PC-3 (cell line): ENCODE measurements around the gene TBC1D13. TPM values are rescaled to one million over a fixed set of nuclear protein-coding genes. Genes with fewer than 3 reads are reported as not detected.

ENCODE experiments used
- ATAC-seq: fragments of 200-7000 bp; cut with Tn5 transposase; 2 replicates; pipeline ENCODE4 v1.9.1; 2020; ENCODE audit warnings: mild to moderate bottlenecking, moderate library complexity
- BruUV-seq: library from RNA; stranded (reverse); fragments of 400-500 nt; replicated peaks from 2 replicates; lab custom pipeline; 2021; lab: Mats Ljungman, UMichigan
- CTCF ChIA-PET: fragments of 300-600 bp; sonication (Branson Sonifier 250); formaldehyde crosslinking; loops from one replicate; lab custom pipeline; 2022; ENCODE audit warnings: antibody characterized with exemption; lab: Charles Lee
- POLR2A ChIA-PET: fragments of 300-600 bp; sonication (Branson Sonifier 250); formaldehyde crosslinking; loops from one replicate; lab custom pipeline; 2022; ENCODE audit warnings: antibody characterized with exemption; ENCODE audit not compliant: unreplicated experiment; lab: Charles Lee
- DNase-seq: peaks from one replicate; pipeline ENCODE4 v3.0.0-alpha.2; 2015
- H2AFZ ChIP-seq: fragments of 300-600 bp; sonication (generic); 2 replicates; pipeline ENCODE4 v1.6.0; 2016; ENCODE audit warnings: antibody characterized with exemption, low read length
- H3F3A ChIP-seq: fragments of 300-600 bp; sonication (generic); one replicate; pipeline ENCODE4 v1.6.0; 2017; ENCODE audit warnings: antibody characterized with exemption, low read length, control low read depth, mild to moderate bottlenecking; ENCODE audit not compliant: unreplicated experiment
- H3K27ac ChIP-seq: fragments of 300-600 bp; sonication (generic); 2 replicates; pipeline ENCODE4 v1.5.1; 2016; ENCODE audit warnings: mild to moderate bottlenecking, low read length
- H3K27me3 ChIP-seq: fragments of 300-600 bp; sonication (generic); 2 replicates; pipeline ENCODE4 v1.6.1; 2016; ENCODE audit warnings: low read length, mixed read lengths
- H3K36me3 ChIP-seq: fragments of 300-600 bp; sonication (generic); 2 replicates; pipeline ENCODE4 v1.6.1; 2016; ENCODE audit warnings: low read depth, mixed run types, low read length, mixed read lengths
- H3K4me1 ChIP-seq: fragments of 300-600 bp; sonication (generic); 2 replicates; pipeline ENCODE4 v1.5.1; 2016; ENCODE audit warnings: low read length; ENCODE audit not compliant: insufficient read depth
- H3K4me2 ChIP-seq: fragments of 300-600 bp; sonication (generic); 2 replicates; pipeline ENCODE4 v1.6.0; 2016; ENCODE audit warnings: low read length
- H3K4me3 ChIP-seq: fragments of 300-600 bp; sonication (generic); 2 replicates; pipeline ENCODE4 v1.5.1; 2016; ENCODE audit warnings: mild to moderate bottlenecking, low read length, mixed read lengths
- H3K79me2 ChIP-seq: fragments of 300-600 bp; sonication (generic); 2 replicates; pipeline ENCODE4 v1.6.1; 2017; ENCODE audit warnings: low read length, mixed read lengths
- H3K9ac ChIP-seq: fragments of 300-600 bp; sonication (generic); 2 replicates; pipeline ENCODE4 v1.6.0; 2016; ENCODE audit warnings: mild to moderate bottlenecking, low read length
- H3K9me2 ChIP-seq: fragments of 300-600 bp; sonication (generic); replicated peaks from 2 replicates; pipeline ENCODE4 v1.6.1; 2016; ENCODE audit warnings: mixed run types, low read length, mixed read lengths
- H3K9me3 ChIP-seq: fragments of 300-600 bp; sonication (generic); 2 replicates; pipeline ENCODE4 v1.6.1; 2016; ENCODE audit warnings: low read length, mixed read lengths
- H4K20me1 ChIP-seq: fragments of 300-600 bp; sonication (generic); 2 replicates; pipeline ENCODE4 v1.6.1; 2016; ENCODE audit warnings: low read length, mixed read lengths
- EZH2 ChIP-seq: fragments of 300-600 bp; sonication (generic); IDR thresholded peaks from one replicate; pipeline ENCODE4 v1.6.1; 2017; ENCODE audit warnings: antibody characterized with exemption, mild to moderate bottlenecking, low read length; ENCODE audit not compliant: unreplicated experiment
- EZH2phosphoT487 ChIP-seq: fragments of 300-600 bp; sonication (generic); IDR thresholded peaks from 2 replicates; pipeline ENCODE4 v1.6.1; 2018; ENCODE audit warnings: mild to moderate bottlenecking, antibody characterized with exemption, low read length, borderline replicate concordance
- intact Hi-C: fragments of 100-400 bp; cut with micrococcal nuclease; formaldehyde crosslinking; loops from 2 replicates; pipeline ENCODE4 v1.9.0; 2023
- total RNA-seq: library from RNA; depleted of rRNA; stranded (reverse); fragments of >200 nt; gene quantifications from 2 replicates; pipeline ENCODE4 v1.2.3, GENCODE V29; 2014
- TF ChIP-seq, protein P1 (sequence below): fragments of 300-600 bp; sonication (generic); conservative IDR thresholded peaks from 2 replicates; pipeline ENCODE4 v1.5.1; 2017; ENCODE audit warnings: antibody characterized with exemption, low read depth, mild to moderate bottlenecking, low read length

TBC1D13 gene
- total RNA-seq, 1 experiment from 2014 or later = 15.0 TPM

- ATAC-seq (no peak), DNase-seq (no peak)
- no peaks in the 10 kb centered on the region for H3K4me1 ChIP-seq
- CTCF ChIA-PET = interaction anchor here (0.6 kb wide), 1 partner anchor 9 kb away, joined by 3 read pairs; no protein-coding TSS in a partner anchor
- POLR2A ChIA-PET = no interaction called here
- intact Hi-C loops = no loop called here
- no peak overlapping the region for H3K9ac ChIP-seq
- no TSS peak for BruUV-seq
- no peak overlapping the region for H2AFZ ChIP-seq
- no peak overlapping the region for H3K4me3 ChIP-seq
- TF ChIP-seq, protein P1, sequence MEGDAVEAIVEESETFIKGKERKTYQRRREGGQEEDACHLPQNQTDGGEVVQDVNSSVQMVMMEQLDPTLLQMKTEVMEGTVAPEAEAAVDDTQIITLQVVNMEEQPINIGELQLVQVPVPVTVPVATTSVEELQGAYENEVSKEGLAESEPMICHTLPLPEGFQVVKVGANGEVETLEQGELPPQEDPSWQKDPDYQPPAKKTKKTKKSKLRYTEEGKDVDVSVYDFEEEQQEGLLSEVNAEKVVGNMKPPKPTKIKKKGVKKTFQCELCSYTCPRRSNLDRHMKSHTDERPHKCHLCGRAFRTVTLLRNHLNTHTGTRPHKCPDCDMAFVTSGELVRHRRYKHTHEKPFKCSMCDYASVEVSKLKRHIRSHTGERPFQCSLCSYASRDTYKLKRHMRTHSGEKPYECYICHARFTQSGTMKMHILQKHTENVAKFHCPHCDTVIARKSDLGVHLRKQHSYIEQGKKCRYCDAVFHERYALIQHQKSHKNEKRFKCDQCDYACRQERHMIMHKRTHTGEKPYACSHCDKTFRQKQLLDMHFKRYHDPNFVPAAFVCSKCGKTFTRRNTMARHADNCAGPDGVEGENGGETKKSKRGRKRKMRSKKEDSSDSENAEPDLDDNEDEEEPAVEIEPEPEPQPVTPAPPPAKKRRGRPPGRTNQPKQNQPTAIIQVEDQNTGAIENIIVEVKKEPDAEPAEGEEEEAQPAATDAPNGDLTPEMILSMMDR = no peak
- no peak for TF ChIP-seq EZH2phosphoT487
- no peak for TF ChIP-seq EZH2
- no peaks in the 10 kb centered on the region for H3K79me2 ChIP-seq
- no peaks in the 10 kb centered on the region for H3K27me3 ChIP-seq
- H3K9me2 ChIP-seq = no peaks in the 10 kb centered on the region
- no peak overlapping the region for H3K27ac ChIP-seq
- H3K9me3 ChIP-seq = no peaks in the 10 kb centered on the region
- no peaks in the 10 kb centered on the region for H4K20me1 ChIP-seq
- H3K36me3 ChIP-seq = no peaks in the 10 kb centered on the region
- H3K4me2 ChIP-seq = no peak overlapping the region
- H3F3A ChIP-seq = no peaks in the 10 kb centered on the region
Measured at GRCh38 chr9:128835246-128836210, 48.5 kb downstream of the TBC1D13 start.

DNA sequence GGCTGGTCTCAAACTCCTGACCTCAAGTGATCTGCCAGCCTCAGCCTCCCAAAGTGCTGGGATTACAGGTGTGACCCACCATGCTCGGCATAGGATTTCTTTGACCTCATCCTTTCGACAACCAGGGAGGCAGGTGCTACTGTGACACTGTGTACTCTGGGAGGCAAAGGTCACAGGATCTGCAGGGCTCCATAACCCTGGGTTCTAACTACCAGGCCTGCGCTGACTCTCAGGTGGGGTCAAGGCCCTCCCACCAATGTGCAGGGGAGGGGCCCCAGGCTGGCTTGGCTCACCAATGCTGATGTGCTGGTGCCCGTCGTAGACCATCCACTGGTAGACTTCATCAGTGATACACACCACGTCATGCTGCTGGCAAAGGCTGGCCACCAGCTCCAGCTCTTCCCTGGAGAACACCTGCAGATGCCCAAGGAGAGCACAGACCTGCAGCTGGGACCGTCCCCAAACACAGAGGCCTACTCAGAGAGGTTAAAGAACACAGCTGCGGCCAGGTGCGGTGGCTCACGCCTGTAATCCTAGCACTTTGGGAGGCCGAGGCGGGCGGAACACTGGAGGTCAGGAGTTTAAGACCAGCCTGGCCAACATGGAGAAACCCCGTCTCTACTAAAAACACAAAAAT is 49.6 kb downstream of the TBC1D13 start:
- ChIA-PET CTCF (no interaction called here), POLR2A (no interaction called here)
- Histone ChIP-seq H4K20me1 (no peaks in the 10 kb centered on the region), H3K36me3 (no peaks in the 10 kb centered on the region), H3F3A (no peaks in the 10 kb centered on the region), H3K9me3 (no peaks in the 10 kb centered on the region), H3K27me3 (no peaks in the 10 kb centered on the region), H3K4me1 (no peaks in the 10 kb centered on the region), H3K9ac (no peak overlapping the region), H2AFZ (no peak overlapping the region), H3K27ac (no peak overlapping the region), H3K79me2 (no peaks in the 10 kb centered on the region), H3K4me3 (no peak overlapping the region), H3K4me2 (no peak overlapping the region), H3K9me2 (no peaks in the 10 kb centered on the region)
- ATAC-seq (no peak), DNase-seq (no peak)
- intact Hi-C loops = no loop called here
- BruUV-seq = no TSS peak
- TF ChIP-seq EZH2phosphoT487 = no peak
- TF ChIP-seq, protein P1 = no peak
- TF ChIP-seq EZH2 = no peak
